IPS-15b (cell line): ENCODE measurements around the gene SURF1.
A peak's percentile ranks its signal among the peaks of the same experiment; 100 is the strongest.

Experiments used
- H3K27me3 ChIP-seq: one replicate; pipeline ENCODE4 v1.6.1; 2013; ENCODE audit warnings: low read length; ENCODE audit not compliant: control insufficient read depth, insufficient read depth
- H3K36me3 ChIP-seq: one replicate; pipeline ENCODE4 v1.6.1; 2013; ENCODE audit warnings: low read length; ENCODE audit not compliant: control insufficient read depth, insufficient read depth
- H3K4me1 ChIP-seq: one replicate; pipeline ENCODE4 v1.6.1; 2013; ENCODE audit warnings: mild to moderate bottlenecking, low read length; ENCODE audit not compliant: control insufficient read depth, insufficient read depth
- H3K4me3 ChIP-seq: one replicate; pipeline ENCODE4 v1.5.1; 2013; ENCODE audit warnings: low read depth, low read length
- H3K9ac ChIP-seq: one replicate; pipeline ENCODE4 v1.6.1; 2013; ENCODE audit warnings: low read depth, mild to moderate bottlenecking, low read length
- H3K9me3 ChIP-seq: one replicate; pipeline ENCODE4 v1.6.1; 2013; ENCODE audit warnings: mild to moderate bottlenecking, low read length; ENCODE audit not compliant: control insufficient read depth, insufficient read depth

Gene SURF1

DNA sequence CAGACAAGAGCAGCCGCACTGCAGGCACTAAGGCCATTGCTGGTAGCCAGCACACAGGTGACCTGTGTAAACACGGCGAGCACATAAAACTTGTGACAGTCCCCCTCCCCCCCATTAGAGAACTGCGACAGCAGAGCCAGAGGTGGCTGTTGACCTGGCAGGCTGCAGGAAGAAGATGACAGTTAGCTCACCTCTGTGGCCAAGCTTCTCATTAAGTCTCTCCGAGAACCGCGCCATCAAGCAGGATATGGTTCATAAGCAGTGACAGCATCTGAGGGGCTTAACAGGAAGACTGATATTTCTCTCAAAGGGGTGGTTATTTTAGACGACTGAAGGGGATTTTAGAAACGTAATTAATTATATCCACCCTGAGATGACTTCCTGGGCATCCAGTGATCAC lies 14.4 kb upstream of the SURF1 start:
- H3K36me3 ChIP-seq: peaks cover 26% of the 10 kb centered on the region
- H3K9ac ChIP-seq: no peak overlapping the region
- H3K27me3 ChIP-seq: no peaks in the 10 kb centered on the region
- no peaks in the 10 kb centered on the region for H3K9me3 ChIP-seq
- peaks cover 5% of the 10 kb centered on the region for H3K4me1 ChIP-seq
- H3K4me3 ChIP-seq: no peak overlapping the region

GRCh38 chr9:133369933-133370332 lies 13.6 kb upstream of the SURF1 start:
- H3K9me3 ChIP-seq: no peaks in the 10 kb centered on the region
- peaks cover 31% of the 10 kb centered on the region for H3K36me3 ChIP-seq
- no peaks in the 10 kb centered on the region for H3K27me3 ChIP-seq
- H3K4me3 ChIP-seq: no peak overlapping the region
- peaks cover 5% of the 10 kb centered on the region for H3K4me1 ChIP-seq
- H3K9ac ChIP-seq: no peak overlapping the region

DNA sequence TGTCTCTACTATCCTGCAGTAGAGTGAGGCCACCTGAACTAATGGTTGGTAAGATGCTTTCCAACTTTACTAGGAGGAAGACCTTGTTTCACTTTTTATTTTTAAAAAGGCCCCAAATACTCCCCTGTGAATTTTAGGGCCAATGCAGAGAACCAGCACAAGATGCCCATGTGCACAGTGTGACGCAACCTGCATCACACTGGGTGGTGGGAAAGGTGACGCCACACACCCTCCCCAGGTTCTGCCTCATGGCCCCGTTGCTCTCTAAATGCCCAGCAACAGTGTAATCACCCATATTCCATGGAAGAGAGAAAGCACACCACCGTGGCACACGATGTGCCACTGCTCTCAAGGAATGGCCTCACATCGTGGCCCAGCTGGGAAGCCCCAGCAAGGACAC lies 13.1 kb upstream of the SURF1 start:
- Histone ChIP-seq H3K4me3 (no peak overlapping the region), H3K27me3 (no peaks in the 10 kb centered on the region), H3K36me3 (peaks cover 34% of the 10 kb centered on the region), H3K9me3 (no peaks in the 10 kb centered on the region), H3K4me1 (peaks cover 5% of the 10 kb centered on the region), H3K9ac (no peak overlapping the region)

GRCh38 chr9:133368249-133368881 lies 12.1 kb upstream of the SURF1 start:
- Histone ChIP-seq H3K27me3 (no peaks in the 10 kb centered on the region), H3K9ac (no peak overlapping the region), H3K4me1 (peaks cover 5% of the 10 kb centered on the region), H3K9me3 (no peaks in the 10 kb centered on the region), H3K36me3 (peaks cover 43% of the 10 kb centered on the region), H3K4me3 (no peak overlapping the region)

- no peaks in the 10 kb centered on the region for H3K9me3 ChIP-seq
- H3K4me3 ChIP-seq: no peak overlapping the region
- peaks cover 40% of the 10 kb centered on the region for H3K36me3 ChIP-seq
- H3K9ac ChIP-seq: no peak overlapping the region
- H3K4me1 ChIP-seq: peaks cover 4% of the 10 kb centered on the region
- H3K27me3 ChIP-seq: no peaks in the 10 kb centered on the region
Observed at GRCh38 chr9:133367778-133368177, 11.5 kb upstream of the SURF1 start.

- Histone ChIP-seq H3K4me1 (no peaks in the 10 kb centered on the region), H3K9me3 (no peaks in the 10 kb centered on the region), H3K4me3 (no peak overlapping the region), H3K36me3 (peaks cover 42% of the 10 kb centered on the region), H3K27me3 (no peaks in the 10 kb centered on the region), H3K9ac (no peak overlapping the region)
Observed at GRCh38 chr9:133367221-133367620, 10.9 kb upstream of the SURF1 start.

DNA sequence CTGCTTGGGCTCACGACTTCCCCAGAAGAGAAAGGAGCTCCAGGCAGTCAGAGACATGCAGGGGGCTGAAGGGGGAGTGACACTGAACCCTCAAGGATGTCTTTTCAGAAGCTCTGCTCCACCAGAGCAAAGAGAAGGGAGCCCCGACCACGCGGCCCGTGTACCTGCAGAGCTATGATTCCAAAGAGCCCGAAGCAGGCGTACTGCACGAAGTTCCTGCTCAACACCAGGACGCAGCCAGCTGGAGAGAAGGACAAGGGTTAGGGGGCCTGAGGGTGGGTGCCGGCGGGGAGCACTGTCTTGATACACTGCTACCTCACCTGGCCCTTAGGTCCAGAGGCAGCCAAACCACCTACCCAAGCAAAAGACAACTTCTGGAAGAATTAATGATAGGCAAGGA lies 10.1 kb upstream of the SURF1 start:
- Histone ChIP-seq H3K36me3 (peaks cover 46% of the 10 kb centered on the region), H3K4me1 (no peaks in the 10 kb centered on the region), H3K27me3 (no peaks in the 10 kb centered on the region), H3K9me3 (no peaks in the 10 kb centered on the region), H3K4me3 (no peak overlapping the region), H3K9ac (no peak overlapping the region)

GRCh38 chr9:133362359-133363044 lies 6.2 kb upstream of the SURF1 start:
- Histone ChIP-seq H3K9ac (no peak overlapping the region), H3K4me3 (no peak overlapping the region), H3K4me1 (no peaks in the 10 kb centered on the region), H3K36me3 (peaks cover 59% of the 10 kb centered on the region), H3K27me3 (no peaks in the 10 kb centered on the region), H3K9me3 (no peaks in the 10 kb centered on the region)

GRCh38 chr9:133361507-133362092 lies 5.3 kb upstream of the SURF1 start:
- Histone ChIP-seq H3K27me3 (no peaks in the 10 kb centered on the region), H3K36me3 (peaks cover 51% of the 10 kb centered on the region), H3K9ac (peak overlapping the region; percentile 47), H3K4me1 (no peaks in the 10 kb centered on the region), H3K9me3 (no peaks in the 10 kb centered on the region), H3K4me3 (no peak overlapping the region)

- H3K36me3 ChIP-seq: peaks cover 47% of the 10 kb centered on the region
- H3K9me3 ChIP-seq: no peaks in the 10 kb centered on the region
- no peak overlapping the region for H3K9ac ChIP-seq
- H3K4me1 ChIP-seq: no peaks in the 10 kb centered on the region
- H3K27me3 ChIP-seq: no peaks in the 10 kb centered on the region
- H3K4me3 ChIP-seq: no peak overlapping the region
Observed at GRCh38 chr9:133360400-133361393, 4.4 kb upstream of the SURF1 start.

GRCh38 chr9:133359399-133360175 lies 3.3 kb upstream of the SURF1 start:
- no peak overlapping the region for H3K4me3 ChIP-seq
- H3K9ac ChIP-seq: no peak overlapping the region
- no peaks in the 10 kb centered on the region for H3K9me3 ChIP-seq
- H3K4me1 ChIP-seq: no peaks in the 10 kb centered on the region
- H3K27me3 ChIP-seq: no peaks in the 10 kb centered on the region
- H3K36me3 ChIP-seq: peaks cover 39% of the 10 kb centered on the region
